Osteocyte (in vitro differentiated cells): ENCODE results near the gene CHTF18. TPM values are rescaled to one million over a fixed set of nuclear protein-coding genes. Genes with fewer than 3 reads are reported as not detected.

Experiments
- DNase-seq: peaks from one replicate; pipeline ENCODE4 v3.0.0; 2021; ENCODE audit warnings: mixed read lengths; ENCODE audit not compliant: unreplicated experiment; ENCODE audit errors: extremely low spot score
- H3K27ac Mint-ChIP-seq: one replicate; pipeline ENCODE4 v1.8.0; 2021; ENCODE audit warnings: mild to moderate bottlenecking, mixed read lengths; ENCODE audit not compliant: unreplicated experiment
- H3K27me3 Mint-ChIP-seq: one replicate; pipeline ENCODE4 v1.8.0; 2021; ENCODE audit warnings: mixed read lengths; ENCODE audit not compliant: unreplicated experiment
- H3K36me3 Mint-ChIP-seq: one replicate; pipeline ENCODE4 v1.8.0; 2021; ENCODE audit warnings: mixed read lengths; ENCODE audit not compliant: unreplicated experiment
- H3K4me1 Mint-ChIP-seq: one replicate; pipeline ENCODE4 v1.8.0; 2021; ENCODE audit warnings: mixed read lengths; ENCODE audit not compliant: unreplicated experiment
- H3K4me3 Mint-ChIP-seq: one replicate; pipeline ENCODE4 v1.8.0; 2021; ENCODE audit warnings: mild to moderate bottlenecking, moderate library complexity, mixed read lengths; ENCODE audit not compliant: unreplicated experiment
- H3K9me3 Mint-ChIP-seq: one replicate; pipeline ENCODE4 v1.8.0; 2021; ENCODE audit warnings: mixed read lengths; ENCODE audit not compliant: unreplicated experiment
- total RNA-seq: library from RNA; stranded (reverse); gene quantifications from 2 replicates; pipeline ENCODE4 v1.2.1, GENCODE V29; 2021
- TF ChIP-seq, protein P1 (sequence below): fragments of 200-600 bp; sonication (generic); IDR thresholded peaks from 2 replicates; pipeline ENCODE4 v1.5.0; 2021; ENCODE audit warnings: antibody characterized with exemption, mild to moderate bottlenecking, moderate library complexity

Gene CHTF18
- total RNA-seq, 1 donor from 2014 or later: 25.4 TPM

DNA sequence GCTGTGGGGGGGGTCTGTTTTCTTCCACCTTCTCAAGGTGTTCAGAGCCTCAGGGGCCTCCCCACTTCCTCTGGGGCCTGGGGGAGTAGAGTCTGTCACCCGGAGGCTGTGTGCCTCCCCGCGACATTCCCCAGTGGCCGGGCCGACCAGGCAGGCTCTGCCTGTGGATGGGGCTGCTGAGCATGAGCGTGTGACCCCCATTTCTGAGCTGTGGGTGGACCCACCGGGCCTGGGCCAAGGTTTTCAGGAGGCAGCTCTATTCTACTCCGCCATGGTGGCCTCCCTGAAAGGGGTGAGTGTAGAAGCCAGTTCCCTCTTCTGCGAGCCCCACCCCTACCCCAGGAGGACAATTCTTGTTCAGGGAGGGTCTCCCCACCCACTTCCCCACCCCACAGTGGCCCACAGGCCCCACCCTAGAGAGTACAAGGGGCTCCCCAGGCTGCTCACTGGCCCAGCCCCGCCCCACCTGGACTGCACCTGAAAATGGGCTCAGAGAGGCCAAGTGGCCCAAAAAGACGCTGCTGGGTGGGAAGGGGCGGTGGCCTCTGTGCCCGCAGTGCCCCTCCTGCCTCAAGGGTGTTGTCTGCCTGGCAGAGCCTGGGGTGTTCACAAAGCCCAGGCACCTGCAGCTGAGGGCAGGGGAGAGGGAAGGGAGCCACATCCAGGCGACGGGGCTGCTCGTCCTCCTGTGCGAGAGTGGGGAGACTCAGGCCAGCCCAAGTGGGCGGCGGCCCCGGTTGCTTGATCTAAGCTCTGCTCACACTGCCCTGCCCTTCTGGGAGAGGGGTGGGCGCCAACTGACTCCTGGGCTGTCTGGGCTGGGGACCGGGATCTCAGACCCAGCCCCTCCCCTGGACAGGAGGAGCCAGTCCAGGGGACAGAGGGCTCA lies 26.6 kb upstream of the CHTF18 start:
- Mint-ChIP-seq H3K27ac (no peak overlapping the region), H3K4me1 (peaks cover 2% of the 10 kb centered on the region), H3K27me3 (no peaks in the 10 kb centered on the region), H3K9me3 (no peaks in the 10 kb centered on the region), H3K36me3 (no peaks in the 10 kb centered on the region), H3K4me3 (no peak overlapping the region)
- TF ChIP-seq, protein P1, sequence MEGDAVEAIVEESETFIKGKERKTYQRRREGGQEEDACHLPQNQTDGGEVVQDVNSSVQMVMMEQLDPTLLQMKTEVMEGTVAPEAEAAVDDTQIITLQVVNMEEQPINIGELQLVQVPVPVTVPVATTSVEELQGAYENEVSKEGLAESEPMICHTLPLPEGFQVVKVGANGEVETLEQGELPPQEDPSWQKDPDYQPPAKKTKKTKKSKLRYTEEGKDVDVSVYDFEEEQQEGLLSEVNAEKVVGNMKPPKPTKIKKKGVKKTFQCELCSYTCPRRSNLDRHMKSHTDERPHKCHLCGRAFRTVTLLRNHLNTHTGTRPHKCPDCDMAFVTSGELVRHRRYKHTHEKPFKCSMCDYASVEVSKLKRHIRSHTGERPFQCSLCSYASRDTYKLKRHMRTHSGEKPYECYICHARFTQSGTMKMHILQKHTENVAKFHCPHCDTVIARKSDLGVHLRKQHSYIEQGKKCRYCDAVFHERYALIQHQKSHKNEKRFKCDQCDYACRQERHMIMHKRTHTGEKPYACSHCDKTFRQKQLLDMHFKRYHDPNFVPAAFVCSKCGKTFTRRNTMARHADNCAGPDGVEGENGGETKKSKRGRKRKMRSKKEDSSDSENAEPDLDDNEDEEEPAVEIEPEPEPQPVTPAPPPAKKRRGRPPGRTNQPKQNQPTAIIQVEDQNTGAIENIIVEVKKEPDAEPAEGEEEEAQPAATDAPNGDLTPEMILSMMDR: no peak
- no peak for DNase-seq

GRCh38 chr16:762595-763268 lies 25.7 kb upstream of the CHTF18 start:
- TF ChIP-seq, protein P1: no peak
- Mint-ChIP-seq H3K27ac (no peak overlapping the region), H3K4me3 (no peak overlapping the region), H3K4me1 (peaks cover 2% of the 10 kb centered on the region), H3K27me3 (no peaks in the 10 kb centered on the region), H3K9me3 (no peaks in the 10 kb centered on the region), H3K36me3 (no peaks in the 10 kb centered on the region)
- DNase-seq: no peak

- TF ChIP-seq, protein P1: no peak
- Mint-ChIP-seq H3K4me3 (no peak overlapping the region), H3K27ac (no peak overlapping the region), H3K27me3 (no peaks in the 10 kb centered on the region), H3K36me3 (no peaks in the 10 kb centered on the region), H3K4me1 (peaks cover 2% of the 10 kb centered on the region), H3K9me3 (no peaks in the 10 kb centered on the region)
- no peak for DNase-seq
These were observed 24.8 kb upstream of the CHTF18 start for GRCh38 chr16:763369-764183.

- H3K27me3 Mint-ChIP-seq: no peaks in the 10 kb centered on the region
- H3K9me3 Mint-ChIP-seq: no peaks in the 10 kb centered on the region
- H3K27ac Mint-ChIP-seq: no peak overlapping the region
- DNase-seq: no peak
- TF ChIP-seq, protein P1: no peak
- peaks cover 2% of the 10 kb centered on the region for H3K4me1 Mint-ChIP-seq
- no peaks in the 10 kb centered on the region for H3K36me3 Mint-ChIP-seq
- no peak overlapping the region for H3K4me3 Mint-ChIP-seq
These were observed 24.2 kb upstream of the CHTF18 start for GRCh38 chr16:764184-764750.
